IMR-90 (cell line): ENCODE data around the gene AP4M1. TPM values are rescaled to one million over a fixed set of nuclear protein-coding genes. Genes with fewer than 3 reads are reported as not detected.

Experiments
- ATAC-seq: fragments of 200-7000 bp; cut with Tn5 transposase; 2 replicates; pipeline ENCODE4 v1.9.1; 2020; ENCODE audit warnings: low read depth, mild to moderate bottlenecking, moderate library complexity
- BruUV-seq: library from RNA; stranded (reverse); fragments of 400-500 nt; replicated peaks from 2 replicates; lab custom pipeline; 2021; lab: Mats Ljungman, UMichigan
- CTCF ChIA-PET: fragments of 300-600 bp; formaldehyde crosslinking; extraction: SDS; loops from one replicate; lab custom pipeline; 2021; ENCODE audit warnings: antibody characterized with exemption; lab: Yijun Ruan, JAX
- POLR2A ChIA-PET: fragments of 300-600 bp; sonication (Branson Sonifier 250); formaldehyde crosslinking; loops from one replicate; lab custom pipeline; 2022; ENCODE audit warnings: antibody characterized with exemption; ENCODE audit not compliant: unreplicated experiment; lab: Charles Lee
- DNase-seq: peaks from one replicate; pipeline ENCODE4 v3.0.0; 2013
- H2AFZ ChIP-seq: replicated peaks from 2 replicates; pipeline ENCODE3; 2013; ENCODE audit warnings: low read length, mild to moderate bottlenecking; ENCODE audit not compliant: poor library complexity
- H2AK5ac ChIP-seq: 2 replicates; pipeline ENCODE4 v1.6.1; 2013; ENCODE audit warnings: low read depth, low read length, inconsistent platforms
- H2AK9ac ChIP-seq: replicated peaks from 2 replicates; pipeline ENCODE3; 2013; ENCODE audit warnings: mild to moderate bottlenecking, low read depth, low read length, moderate library complexity; ENCODE audit not compliant: poor library complexity
- H2BK120ac ChIP-seq: 2 replicates; pipeline ENCODE4 v1.6.1; 2013; ENCODE audit warnings: low read depth, low read length, inconsistent platforms
- H2BK15ac ChIP-seq: 3 replicates; pipeline ENCODE4 v1.6.1; 2013; ENCODE audit warnings: low read depth, low read length, inconsistent platforms
- H2BK20ac ChIP-seq: 2 replicates; pipeline ENCODE4 v1.6.1; 2013; ENCODE audit warnings: low read depth, mild to moderate bottlenecking, inconsistent platforms, low read length, moderate library complexity
- H2BK5ac ChIP-seq: 2 replicates; pipeline ENCODE4 v1.6.1; 2013; ENCODE audit warnings: mild to moderate bottlenecking, low read depth, low read length, inconsistent platforms; ENCODE audit not compliant: poor library complexity, severe bottlenecking
- H3K14ac ChIP-seq: replicated peaks from 2 replicates; pipeline ENCODE4 v1.6.1; 2013; ENCODE audit warnings: low read depth, low read length, inconsistent platforms
- H3K18ac ChIP-seq: 2 replicates; pipeline ENCODE4 v1.6.1; 2013; ENCODE audit warnings: low read depth, low read length, control low read depth
- H3K23ac ChIP-seq: 2 replicates; pipeline ENCODE4 v1.6.1; 2013; ENCODE audit warnings: low read depth, low read length, inconsistent platforms
- H3K27ac ChIP-seq: 2 replicates; pipeline ENCODE4 v1.5.1; 2013; ENCODE audit warnings: mild to moderate bottlenecking, control low read depth, low read length; ENCODE audit not compliant: insufficient read depth
- H3K27me3 ChIP-seq: 2 replicates; pipeline ENCODE4 v1.6.1; 2013; ENCODE audit warnings: low read length; ENCODE audit not compliant: control insufficient read depth, insufficient read depth
- H3K36me3 ChIP-seq: 2 replicates; pipeline ENCODE4 v1.6.1; 2013; ENCODE audit warnings: low read length, mixed read lengths; ENCODE audit not compliant: control insufficient read depth, insufficient read depth
- H3K4ac ChIP-seq: 2 replicates; pipeline ENCODE4 v1.6.1; 2013; ENCODE audit warnings: low read depth, low read length, inconsistent platforms
- H3K4me1 ChIP-seq: 2 replicates; pipeline ENCODE4 v1.6.1; 2013; ENCODE audit warnings: low read length, mixed read lengths; ENCODE audit not compliant: control insufficient read depth, insufficient read depth
- H3K4me2 ChIP-seq: 2 replicates; pipeline ENCODE4 v1.6.1; 2013; ENCODE audit warnings: low read depth, mild to moderate bottlenecking, control low read depth, low read length, moderate library complexity
- H3K4me3 ChIP-seq: 2 replicates; pipeline ENCODE4 v1.5.1; 2013; ENCODE audit warnings: low read depth, mild to moderate bottlenecking, control low read depth, low read length, moderate library complexity; ENCODE audit not compliant: insufficient read depth
- H3K56ac ChIP-seq: 2 replicates; pipeline ENCODE4 v1.6.1; 2013; ENCODE audit warnings: low read length, inconsistent platforms; ENCODE audit not compliant: insufficient read depth; ENCODE audit errors: extremely low read depth
- H3K79me1 ChIP-seq, 2 experiments: 2 replicates each; pipeline ENCODE4 v1.6.1; 2013; ENCODE audit warnings: low read length in 2 of 2, inconsistent platforms in 1 of 2, low read depth in 1 of 2
- H3K9ac ChIP-seq: 2 replicates; pipeline ENCODE4 v1.6.1; 2013; ENCODE audit warnings: low read depth, low read length, control low read depth
- H3K9me1 ChIP-seq: 2 replicates; pipeline ENCODE4 v1.6.1; 2013; ENCODE audit warnings: low read length, inconsistent platforms; ENCODE audit not compliant: insufficient read depth
- H3K9me3 ChIP-seq: 2 replicates; pipeline ENCODE4 v1.6.1; 2013; ENCODE audit warnings: low read length; ENCODE audit not compliant: control insufficient read depth, insufficient read depth
- H4K20me1 ChIP-seq: 2 replicates; pipeline ENCODE4 v1.6.1; 2013; ENCODE audit warnings: low read length, inconsistent platforms; ENCODE audit not compliant: insufficient read depth
- H4K5ac ChIP-seq: 2 replicates; pipeline ENCODE4 v1.6.1; 2013; ENCODE audit warnings: mild to moderate bottlenecking, low read depth, low read length, control low read depth
- H4K8ac ChIP-seq, 2 experiments: 2 replicates each; pipeline ENCODE4 v1.6.1; 2013; ENCODE audit warnings: low read depth in 2 of 2, low read length in 2 of 2, control low read depth in 1 of 2, inconsistent platforms in 1 of 2
- H4K91ac ChIP-seq: 2 replicates; pipeline ENCODE4 v1.6.1; 2013; ENCODE audit warnings: low read depth, low read length, inconsistent platforms; ENCODE audit not compliant: insufficient read depth
- BHLHE40 ChIP-seq: fragments of 150-350 bp; IDR thresholded peaks from 2 replicates; pipeline ENCODE4 v1.6.1; 2016; ENCODE audit warnings: mild to moderate bottlenecking, low read depth, low read length
- CEBPB ChIP-seq: IDR thresholded peaks from 2 replicates; pipeline ENCODE4 v1.6.1; 2012; ENCODE audit warnings: low read depth, low read length, improper control_type of control experiment
- CHD1 ChIP-seq: IDR thresholded peaks from 2 replicates; pipeline ENCODE4 v1.6.1; 2012; ENCODE audit warnings: low read depth, low read length, improper control_type of control experiment
- CTCF ChIP-seq: conservative IDR thresholded peaks from 2 replicates; pipeline ENCODE4 v1.5.1; 2012; ENCODE audit warnings: mild to moderate bottlenecking, low read depth, low read length, improper control_type of control experiment
- ELK1 ChIP-seq: fragments of 150-350 bp; IDR thresholded peaks from 2 replicates; pipeline ENCODE4 v1.6.1; 2016; ENCODE audit warnings: low read depth, mild to moderate bottlenecking, low read length, moderate library complexity, borderline replicate concordance
- FOS ChIP-seq: fragments of 150-350 bp; IDR thresholded peaks from 2 replicates; pipeline ENCODE4 v1.6.1; 2016; ENCODE audit warnings: low read depth, low read length
- MAFK ChIP-seq: IDR thresholded peaks from 2 replicates; pipeline ENCODE4 v1.6.1; 2012; ENCODE audit warnings: low read depth, low read length, improper control_type of control experiment
- MAZ ChIP-seq: IDR thresholded peaks from 2 replicates; pipeline ENCODE4 v1.6.1; 2012; ENCODE audit warnings: low read depth, mild to moderate bottlenecking, low read length, improper control_type of control experiment, moderate library complexity, borderline replicate concordance
- MXI1 ChIP-seq: IDR thresholded peaks from 2 replicates; pipeline ENCODE4 v1.6.1; 2012; ENCODE audit warnings: low read depth, mild to moderate bottlenecking, low read length, moderate library complexity, borderline replicate concordance
- NFE2L2 ChIP-seq: fragments of 150-350 bp; IDR thresholded peaks from 2 replicates; pipeline ENCODE4 v1.6.1; 2016; ENCODE audit warnings: low read depth, mild to moderate bottlenecking, low read length
- POLR2A ChIP-seq: IDR thresholded peaks from 2 replicates; pipeline ENCODE4 v1.6.1; 2012; ENCODE audit warnings: mild to moderate bottlenecking, low read depth, low read length
- RAD21 ChIP-seq: IDR thresholded peaks from 2 replicates; pipeline ENCODE4 v1.6.1; 2012; ENCODE audit warnings: low read length, improper control_type of control experiment
- RCOR1 ChIP-seq: IDR thresholded peaks from 2 replicates; pipeline ENCODE4 v1.6.1; 2012; ENCODE audit warnings: mild to moderate bottlenecking, low read length, improper control_type of control experiment; ENCODE audit not compliant: insufficient replicate concordance
- RFX5 ChIP-seq: IDR thresholded peaks from 2 replicates; pipeline ENCODE4 v1.8.0; 2012; ENCODE audit warnings: low read depth, mild to moderate bottlenecking, low read length, moderate library complexity
- SMC3 ChIP-seq: fragments of 150-350 bp; IDR thresholded peaks from 2 replicates; pipeline ENCODE4 v1.6.1; 2016; ENCODE audit warnings: low read depth, mild to moderate bottlenecking, antibody characterized with exemption, low read length, moderate library complexity
- USF2 ChIP-seq: fragments of 150-350 bp; IDR thresholded peaks from 2 replicates; pipeline ENCODE4 v1.6.1; 2017; ENCODE audit warnings: mild to moderate bottlenecking, antibody characterized with exemption, low read length, low read depth
- WGBS, 2 experiments: methylation state at CpG; one replicate each; pipeline versions ENCODE4 v1.1.5 to v1.1.7; 2013; ENCODE audit warnings: missing lambda C conversion rate in 2 of 2; ENCODE audit not compliant: insufficient read length in 1 of 2; ENCODE audit errors: extremely low coverage in 2 of 2; 5-methylcytosine and 5-hydroxymethylcytosine counted together
- dilution Hi-C: fragments of 300-500 bp; cut with HindIII; formaldehyde crosslinking; loops from one replicate; pipeline ENCODE4 v1.14.3; 2018; ENCODE audit warnings: low sequenced_read_pairs; ENCODE audit not compliant: unreplicated experiment
- in situ Hi-C: fragments of 300-500 bp; cut with MboI; formaldehyde crosslinking; loops from 3 replicates; pipeline ENCODE4 v1.14.3; 2019; ENCODE audit warnings: low sequenced_read_pairs, inconsistent platforms, mixed read lengths
- intact Hi-C: fragments of 100-400 bp; cut with micrococcal nuclease; formaldehyde crosslinking; loops from 2 replicates; pipeline ENCODE4 v1.10.0; 2022
- polyA plus RNA-seq, 3 experiments: library from polyadenylated mRNA; depleted of rRNA; stranded (reverse); fragments of >200 nt; gene quantifications; 2 replicates each; pipeline ENCODE4 v1.2.3, GENCODE V29; 2012; ENCODE audit warnings: low replicate concordance in 1 of 3
- total RNA-seq: library from RNA; depleted of rRNA; stranded (reverse); fragments of >200 nt; gene quantifications from 2 replicates; pipeline ENCODE4 v1.2.3, GENCODE V29; 2012

The AP4M1 gene
- total and polyA plus RNA-seq, 2 of the 4 experiments (the other 2 are of a cell fraction), result 21.1 to 21.4 TPM

- no peak overlapping the region for H2BK5ac ChIP-seq
- dilution Hi-C loops, result no loop called here
- no peak overlapping the region for H2AK9ac ChIP-seq
- peaks cover 58% of the 10 kb centered on the region for H3K36me3 ChIP-seq
- TF ChIP-seq BHLHE40, result no peak
- no peak for TF ChIP-seq MAZ
- TF ChIP-seq CHD1, result no peak
- no peak for TF ChIP-seq FOS
- no peak for TF ChIP-seq NFE2L2
- TF ChIP-seq RFX5, result no peak
- no peak for TF ChIP-seq RCOR1
- no peak for TF ChIP-seq CTCF
- TF ChIP-seq ELK1, result no peak
- no peak for TF ChIP-seq MXI1
- no peak for TF ChIP-seq USF2
- no peak for TF ChIP-seq POLR2A
- TF ChIP-seq RAD21, result no peak
- no peak for TF ChIP-seq MAFK
- no peak for TF ChIP-seq SMC3
- TF ChIP-seq CEBPB, result no peak
- peaks cover 6 to 19% of the 10 kb centered on the region in 2 experiments for H3K79me1 ChIP-seq
- no peak overlapping the region for H3K56ac ChIP-seq
- H2BK20ac ChIP-seq, result no peak overlapping the region
- H3K18ac ChIP-seq, result no peak overlapping the region
- no peak overlapping the region for H3K9ac ChIP-seq
- H3K14ac ChIP-seq, result no peak overlapping the region
- no peak overlapping the region for H2BK15ac ChIP-seq
- no peak overlapping the region for H3K27ac ChIP-seq
- H2AFZ ChIP-seq, result no peak overlapping the region
- H3K9me1 ChIP-seq, result peaks cover 5% of the 10 kb centered on the region; the same call in 1 of the 2 replicates
- in situ Hi-C loops, result no loop called here
- H3K4me3 ChIP-seq, result no peak overlapping the region
- ChIA-PET CTCF (no interaction called here), POLR2A (no interaction called here)
- WGBS, 2 experiments, result 90% methylated on average over 4 of the region's 17 CpGs; no CpG with 5 or more reads in 1 of the 2 experiments
- H3K4me2 ChIP-seq, result no peak overlapping the region
- H3K27me3 ChIP-seq, result no peaks in the 10 kb centered on the region
- no peak overlapping the region for H4K5ac ChIP-seq
- DNase-seq (no peak), ATAC-seq (no peak)
- H4K8ac ChIP-seq, result no peak overlapping the region
- no peak overlapping the region for H3K23ac ChIP-seq
- intact Hi-C loops, result no loop called here
- peaks cover 8% of the 10 kb centered on the region for H3K4me1 ChIP-seq
- no peak overlapping the region for H2BK120ac ChIP-seq
- H2AK5ac ChIP-seq, result no peak overlapping the region
- H4K91ac ChIP-seq, result no peak overlapping the region
- no peaks in the 10 kb centered on the region for H3K9me3 ChIP-seq
- peaks cover 3% of the 10 kb centered on the region; the same call in 1 of the 2 replicates for H4K20me1 ChIP-seq
- no TSS peak for BruUV-seq
- no peak overlapping the region for H3K4ac ChIP-seq
These were observed 5.2 kb downstream of the AP4M1 start for GRCh38 chr7:100106633-100107032.
